GM19467 (cell line): ENCODE measurements around the gene NBPF15.
"Not testable (repeated sequence)": the region's sequence is repeated elsewhere in the genome, so short reads cannot be mapped to it uniquely, and the experiment has no call there.

Experiments used
- ATAC-seq: cut with Tn5 transposase; IDR thresholded peaks from one replicate; pipeline ENCODE4 v1.9.1; 2021; ENCODE audit warnings: mild to moderate bottlenecking, moderate library complexity; ENCODE audit not compliant: unreplicated experiment

Gene NBPF15

GRCh38 chr1:144461136-144461759 lies at the start of gene NBPF15:
Gene NBPF15 (minus strand): TSS chr1:144461669. CDS start chr1:144440003, 21,666 bp downstream.
- peak; percentile 94 for ATAC-seq

- ATAC-seq: not testable (repeated sequence)
Observed at GRCh38 chr1:144496429-144496828, 35.0 kb upstream of the NBPF15 start.

- not testable (repeated sequence) for ATAC-seq
Observed at GRCh38 chr1:144494130-144494529, 32.7 kb upstream of the NBPF15 start.

GRCh38 chr1:144490394-144490793 lies 28.9 kb upstream of the NBPF15 start:
- not testable (repeated sequence) for ATAC-seq

- not testable (repeated sequence) for ATAC-seq
Observed at GRCh38 chr1:144487002-144487401, 25.5 kb upstream of the NBPF15 start.

- ATAC-seq: not testable (repeated sequence)
Observed at GRCh38 chr1:144485048-144485993, 23.9 kb upstream of the NBPF15 start.

- not testable (repeated sequence) for ATAC-seq
Observed at GRCh38 chr1:144473897-144474296, 12.4 kb upstream of the NBPF15 start.

- not testable (repeated sequence) for ATAC-seq
Observed at GRCh38 chr1:144471434-144471833, 10.0 kb upstream of the NBPF15 start.

- not testable (repeated sequence) for ATAC-seq
Observed at GRCh38 chr1:144461778-144462177, 309 bp upstream of the NBPF15 start.

GRCh38 chr1:144460686-144461085 lies 783 bp downstream of the NBPF15 start:
- not testable (repeated sequence) for ATAC-seq

GRCh38 chr1:144442402-144442801 lies 19.1 kb downstream of the NBPF15 start:
- ATAC-seq: not testable (repeated sequence)

GRCh38 chr1:144439737-144440136 lies 21.7 kb downstream of the NBPF15 start:
- not testable (repeated sequence) for ATAC-seq

GRCh38 chr1:144418891-144419694 lies 42.4 kb downstream of the NBPF15 start:
- ATAC-seq: not testable (repeated sequence)

- ATAC-seq: not testable (repeated sequence)
Observed at GRCh38 chr1:144413404-144414118, 47.9 kb downstream of the NBPF15 start.

GRCh38 chr1:144412491-144413403 lies 48.7 kb downstream of the NBPF15 start:
- ATAC-seq: peak; percentile 88

- peak; percentile 55 for ATAC-seq
Observed at GRCh38 chr1:144412068-144412471, 49.4 kb downstream of the NBPF15 start.

- ATAC-seq: not testable (repeated sequence)
Observed at GRCh38 chr1:144402807-144403206, 58.7 kb downstream of the NBPF15 start.

GRCh38 chr1:144371651-144372050 lies 89.8 kb downstream of the NBPF15 start:
- not testable (repeated sequence) for ATAC-seq
